ENCODE results near the gene FILIP1L.

DNA sequence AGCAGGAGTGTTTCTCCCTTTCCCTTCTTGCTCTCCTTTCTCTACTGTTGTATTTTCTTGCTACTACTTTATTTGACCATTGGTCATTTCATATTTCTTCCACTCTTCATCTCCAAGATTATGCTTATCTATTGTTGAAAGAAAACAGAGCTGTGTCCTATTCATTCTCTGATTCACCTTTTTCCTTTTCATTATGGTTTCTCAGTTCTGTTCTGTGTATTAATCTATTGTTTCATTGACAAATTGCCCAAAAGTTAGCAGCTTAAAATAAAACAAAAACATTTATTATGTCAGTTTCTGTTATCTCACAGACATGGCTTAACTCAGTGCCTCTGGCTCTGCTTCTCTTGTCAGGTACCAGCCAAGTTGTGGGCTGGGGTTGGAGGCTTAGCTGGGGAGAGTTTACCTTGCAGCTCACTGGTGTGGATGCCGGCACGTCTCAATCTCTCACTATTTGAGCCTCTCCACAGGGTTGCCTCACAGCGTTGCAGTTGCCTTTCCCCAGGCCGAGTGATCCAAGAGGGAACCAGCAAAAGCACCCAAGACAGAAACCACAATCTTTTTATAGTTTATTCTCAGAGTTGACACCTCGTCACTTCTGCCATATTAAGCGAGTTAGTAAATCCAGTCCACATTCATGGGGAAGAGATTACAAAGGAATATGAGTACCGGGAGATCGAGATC, 36.9 kb upstream of the FILIP1L start:
- TF ChIP-seq, protein P1, sequence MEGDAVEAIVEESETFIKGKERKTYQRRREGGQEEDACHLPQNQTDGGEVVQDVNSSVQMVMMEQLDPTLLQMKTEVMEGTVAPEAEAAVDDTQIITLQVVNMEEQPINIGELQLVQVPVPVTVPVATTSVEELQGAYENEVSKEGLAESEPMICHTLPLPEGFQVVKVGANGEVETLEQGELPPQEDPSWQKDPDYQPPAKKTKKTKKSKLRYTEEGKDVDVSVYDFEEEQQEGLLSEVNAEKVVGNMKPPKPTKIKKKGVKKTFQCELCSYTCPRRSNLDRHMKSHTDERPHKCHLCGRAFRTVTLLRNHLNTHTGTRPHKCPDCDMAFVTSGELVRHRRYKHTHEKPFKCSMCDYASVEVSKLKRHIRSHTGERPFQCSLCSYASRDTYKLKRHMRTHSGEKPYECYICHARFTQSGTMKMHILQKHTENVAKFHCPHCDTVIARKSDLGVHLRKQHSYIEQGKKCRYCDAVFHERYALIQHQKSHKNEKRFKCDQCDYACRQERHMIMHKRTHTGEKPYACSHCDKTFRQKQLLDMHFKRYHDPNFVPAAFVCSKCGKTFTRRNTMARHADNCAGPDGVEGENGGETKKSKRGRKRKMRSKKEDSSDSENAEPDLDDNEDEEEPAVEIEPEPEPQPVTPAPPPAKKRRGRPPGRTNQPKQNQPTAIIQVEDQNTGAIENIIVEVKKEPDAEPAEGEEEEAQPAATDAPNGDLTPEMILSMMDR (IDR thresholded peaks at IDR 0.05) = no peak
- no peak for TF ChIP-seq POLR2A (IDR thresholded peaks at IDR 0.05)

Measured in vagina (tissue), 2 donors.